Measurements from ENCODE around the gene MAGEA3. TPM values are rescaled to one million over a fixed set of nuclear protein-coding genes. Genes with fewer than 3 reads are reported as not detected.
"Not testable (repeated sequence)": the region's sequence is repeated elsewhere in the genome, so short reads cannot be mapped to it uniquely, and the experiment has no call there.

Gene MAGEA3
- total RNA-seq, 1 donor from 2014 or later = not detected

GRCh38 chrX:152734143-152734858 is 35.7 kb downstream of the MAGEA3 start:
- intact Hi-C loops (cut with DNase I); ATAC-seq; DNase-seq (ENCODE audit: missing footprints): not testable (repeated sequence)

GRCh38 chrX:152735101-152735500 is 36.5 kb downstream of the MAGEA3 start:
- intact Hi-C loops (cut with DNase I) = no loop called here
- DNase-seq (ENCODE audit: missing footprints) = no peak
- ATAC-seq = no peak

GRCh38 chrX:152735860-152736511 is 37.4 kb downstream of the MAGEA3 start:
- intact Hi-C loops (cut with DNase I) = no loop called here
- DNase-seq (ENCODE audit: missing footprints) (no peak), ATAC-seq (no peak)

GRCh38 chrX:152736528-152736927 is 37.9 kb downstream of the MAGEA3 start:
- DNase-seq (ENCODE audit: missing footprints); intact Hi-C loops (cut with DNase I); ATAC-seq: not testable (repeated sequence)

- intact Hi-C loops (cut with DNase I) = no loop called here
- ATAC-seq (no peak), DNase-seq (ENCODE audit: missing footprints) (no peak)
These were observed 40.0 kb downstream of the MAGEA3 start for GRCh38 chrX:152738560-152738959.

Other genes with a start within 250 kb of the MAGEA3 start
- not detected for gene GABRA3, start 247.5 kb upstream of the MAGEA3 start, total RNA-seq
- not detected for gene GABRQ, start 60.9 kb upstream of the MAGEA3 start, total RNA-seq
- not detected for gene CSAG2, start 10.5 kb downstream of the MAGEA3 start, total RNA-seq
- gene MAGEA2B, start 15.8 kb downstream of the MAGEA3 start, total RNA-seq = not detected
- gene CSAG1, start 34.9 kb downstream of the MAGEA3 start, total RNA-seq = not detected
- gene MAGEA12, start 35.0 kb downstream of the MAGEA3 start, total RNA-seq = not detected
- not detected for gene MAGEA2, start 55.0 kb downstream of the MAGEA3 start, total RNA-seq
- not detected for gene CSAG3, start 60.4 kb downstream of the MAGEA3 start, total RNA-seq
- gene MAGEA6, start 70.9 kb downstream of the MAGEA3 start, total RNA-seq = not detected
- 25.1 TPM for gene CETN2, start 132.0 kb downstream of the MAGEA3 start, total RNA-seq
- 23.4 TPM for gene NSDHL, start 132.3 kb downstream of the MAGEA3 start, total RNA-seq
- gene ZNF185, start 199.3 kb downstream of the MAGEA3 start, total RNA-seq = 1.9 TPM

Data from Right ventricle myocardium inferior (tissue), 1 donor.